Ammon's horn (tissue), 1 donor: Measurements from ENCODE around the gene PGAP2.
"Not testable (repeated sequence)": the region's sequence is repeated elsewhere in the genome, so short reads cannot be mapped to it uniquely, and the experiment has no call there.

ENCODE experiments used
- DNase-seq: peaks from one replicate; pipeline ENCODE4 v3.0.0-alpha.2; 2016; ENCODE audit warnings: low spot score

Gene PGAP2

GRCh38 chr11:3854977-3855807 is 46.8 kb downstream of the PGAP2 start, which contains the start of gene STIM1:
Gene STIM1, plus strand, starts transcription at chr11:3855664. Its CDS starts 607 bp downstream, at chr11:3856271.
- peak; percentile 94 for DNase-seq

GRCh38 chr11:3855808-3856491 is 47.6 kb downstream of the PGAP2 start:
- no peak for DNase-seq

GRCh38 chr11:3856856-3857553 is 48.6 kb downstream of the PGAP2 start:
- no peak for DNase-seq

GRCh38 chr11:3857628-3858027 is 49.3 kb downstream of the PGAP2 start:
- DNase-seq: no peak

GRCh38 chr11:3859373-3859881 is 51.1 kb downstream of the PGAP2 start:
- DNase-seq: no peak

GRCh38 chr11:3860375-3860774 is 52.0 kb downstream of the PGAP2 start:
- DNase-seq: no peak

- DNase-seq: not testable (repeated sequence)
These were observed 52.6 kb downstream of the PGAP2 start for GRCh38 chr11:3860898-3861393.

GRCh38 chr11:3861683-3862082 is 53.3 kb downstream of the PGAP2 start:
- DNase-seq: no peak

- no peak for DNase-seq
These were observed 57.2 kb downstream of the PGAP2 start for GRCh38 chr11:3865388-3866193.

GRCh38 chr11:3866206-3866605 is 57.8 kb downstream of the PGAP2 start:
- DNase-seq: no peak

GRCh38 chr11:3866836-3867208 is 58.5 kb downstream of the PGAP2 start:
- no peak for DNase-seq

- DNase-seq: no peak
These were observed 59.1 kb downstream of the PGAP2 start for GRCh38 chr11:3867209-3868091.

- no peak for DNase-seq
These were observed 65.5 kb downstream of the PGAP2 start for GRCh38 chr11:3873712-3874349.
